CD14-positive monocyte (primary cell): ENCODE measurements around the gene MTMR3. TPM values are rescaled to one million over a fixed set of nuclear protein-coding genes. Genes with fewer than 3 reads are reported as not detected.
A peak's percentile ranks its signal among the peaks of the same experiment; 100 is the strongest.

Source experiments
- DNase-seq, 3 donors: peaks; one replicate each; pipeline ENCODE4 v3.0.0-alpha.2; 2011 to 2022
- H2AFZ ChIP-seq: 2 replicates; pipeline ENCODE4 v1.6.0; 2012; ENCODE audit warnings: mild to moderate bottlenecking, low read depth, low read length, inconsistent platforms; ENCODE audit not compliant: insufficient read depth, poor library complexity, severe bottlenecking
- H3K27ac ChIP-seq, 2 donors: 1 replicate in 1 of 2; 2 replicates in 1 of 2; pipeline ENCODE4 v1.5.1; 2012 to 2013; ENCODE audit warnings: low read length in 2 of 2, control low read depth in 1 of 2, inconsistent platforms in 1 of 2, low read depth in 1 of 2, mild to moderate bottlenecking in 1 of 2
- H3K27me3 ChIP-seq, 2 donors: one replicate each; pipeline versions ENCODE4 v1.6.0 to v1.6.1; 2011 to 2013; ENCODE audit warnings: low read length in 2 of 2; ENCODE audit not compliant: control insufficient read depth in 2 of 2, insufficient read depth in 2 of 2
- H3K36me3 ChIP-seq, 2 donors: replicated peaks in 1 of 2; 1 replicate in 1 of 2; 2 replicates in 1 of 2; pipeline versions ENCODE4 v1.5.1 to v1.6.1; 2012 to 2013; ENCODE audit warnings: low read length in 2 of 2, control low read depth in 1 of 2, inconsistent platforms in 1 of 2, mild to moderate bottlenecking in 1 of 2; ENCODE audit not compliant: insufficient read depth in 2 of 2, control insufficient read depth in 1 of 2
- H3K4me1 ChIP-seq, 2 donors: 1 replicate in 1 of 2; 2 replicates in 1 of 2; pipeline versions ENCODE4 v1.5.1 to v1.6.1; 2012 to 2013; ENCODE audit warnings: low read length in 2 of 2, control low read depth in 1 of 2, inconsistent platforms in 1 of 2, mild to moderate bottlenecking in 1 of 2, moderate library complexity in 1 of 2; ENCODE audit not compliant: insufficient read depth in 2 of 2, control insufficient read depth in 1 of 2
- H3K4me2 ChIP-seq: replicated peaks from 2 replicates; pipeline ENCODE3; 2012; ENCODE audit warnings: low read length, moderate library complexity, mild to moderate bottlenecking; ENCODE audit not compliant: poor library complexity, severe bottlenecking; ENCODE audit errors: extremely low read depth
- H3K4me3 ChIP-seq, 3 experiments: fragments of 200-600 bp in 1 of 3; sonication (generic) in 1 of 3; replicated peaks in 1 of 3; 1 replicate in 2 of 3; 2 replicates in 1 of 3; pipeline ENCODE4 v1.5.1; 2011 to 2013; ENCODE audit warnings: low read length in 3 of 3, mild to moderate bottlenecking in 3 of 3, control low read depth in 2 of 3, low read depth in 2 of 3, inconsistent platforms in 1 of 3, moderate library complexity in 1 of 3
- H3K79me2 ChIP-seq: 2 replicates; pipeline ENCODE4 v1.6.0; 2012; ENCODE audit warnings: mild to moderate bottlenecking, control low read depth, inconsistent platforms, low read length, moderate library complexity; ENCODE audit not compliant: insufficient read depth
- H3K9ac ChIP-seq: 2 replicates; pipeline ENCODE4 v1.6.0; 2017; ENCODE audit warnings: low read length, mild to moderate bottlenecking; ENCODE audit not compliant: insufficient read depth, poor library complexity, severe bottlenecking
- H3K9me3 ChIP-seq, 2 donors: replicated peaks in 1 of 2; 1 replicate in 1 of 2; 2 replicates in 1 of 2; pipeline versions ENCODE4 v1.5.1 to v1.6.1; 2012 to 2013; ENCODE audit warnings: low read length in 2 of 2, control low read depth in 1 of 2; ENCODE audit not compliant: control insufficient read depth in 1 of 2, insufficient read depth in 1 of 2
- H4K20me1 ChIP-seq: 2 replicates; pipeline ENCODE4 v1.6.0; 2012; ENCODE audit warnings: mild to moderate bottlenecking, low read length, control low read depth, moderate library complexity; ENCODE audit not compliant: insufficient read depth
- H3K27ac Mint-ChIP-seq, 7 donors: one replicate each; pipeline ENCODE4 v1.8.0; 2020; ENCODE audit warnings: mild to moderate bottlenecking in 7 of 7, mixed read lengths in 7 of 7, moderate library complexity in 6 of 7, inconsistent platforms in 2 of 7
- H3K27me3 Mint-ChIP-seq, 3 donors: one replicate each; pipeline ENCODE4 v1.8.0; 2021 to 2022; ENCODE audit warnings: low read depth in 3 of 3, mild to moderate bottlenecking in 3 of 3, mixed read lengths in 3 of 3, moderate library complexity in 3 of 3, inconsistent platforms in 1 of 3
- H3K36me3 Mint-ChIP-seq, 2 donors: one replicate each; pipeline ENCODE4 v1.8.0; 2020; ENCODE audit warnings: mixed read lengths in 2 of 2, inconsistent platforms in 1 of 2, mild to moderate bottlenecking in 1 of 2
- H3K4me1 Mint-ChIP-seq: one replicate; pipeline ENCODE4 v1.8.0; 2020; ENCODE audit warnings: mild to moderate bottlenecking, mixed read lengths
- H3K4me3 Mint-ChIP-seq, 2 donors: one replicate each; pipeline ENCODE4 v1.8.0; 2020; ENCODE audit warnings: mild to moderate bottlenecking in 2 of 2, mixed read lengths in 2 of 2, moderate library complexity in 1 of 2
- H3K9me3 Mint-ChIP-seq, 7 donors: one replicate each; pipeline ENCODE4 v1.8.0; 2020 to 2022; ENCODE audit warnings: mixed read lengths in 7 of 7, mild to moderate bottlenecking in 6 of 7, moderate library complexity in 6 of 7, inconsistent platforms in 2 of 7
- CTCF ChIP-seq: fragments of 200-600 bp; IDR thresholded peaks from one replicate; pipeline ENCODE4 v1.8.0; 2022; ENCODE audit warnings: antibody characterized with exemption, mild to moderate bottlenecking
- WGBS: methylation state at CpG from one replicate; pipeline ENCODE4 v1.1.5; 2013; ENCODE audit warnings: missing lambda C conversion rate; ENCODE audit not compliant: insufficient coverage; 5-methylcytosine and 5-hydroxymethylcytosine counted together
- intact Hi-C, 2 donors: fragments of 100-400 bp; cut with micrococcal nuclease; formaldehyde crosslinking; loops; one replicate each; pipeline versions ENCODE4 v1.15.0 to v1.15.1; 2023
- polyA plus RNA-seq, 3 donors: library from polyadenylated mRNA; depleted of rRNA in 1 of 3; unstranded in 2 of 3; stranded (reverse) in 1 of 3; fragments of 300-500 nt in 2 of 3; fragments of >200 nt in 1 of 3; fragmentation: Illumina TruSeq in 2 of 3; gene quantifications; 1 replicate in 2 of 3; 2 replicates in 1 of 3; pipeline ENCODE4 v1.2.3, GENCODE V29; 2012 to 2021

Gene MTMR3
- polyA plus RNA-seq, 3 donors: 23.4 to 86.1 (median 30.2) TPM

- Mint-ChIP-seq H3K9me3 (no peaks in the 10 kb centered on the region), H3K4me1 (peaks cover 5% of the 10 kb centered on the region), H3K27ac (peak overlapping the region in 1 of 7 donors; percentile 32), H3K36me3 (peaks cover 88 to 98% of the 10 kb centered on the region in 2 donors), H3K27me3 (no peaks in the 10 kb centered on the region), H3K4me3 (no peak overlapping the region)
- H3K27me3 ChIP-seq: no peaks in the 10 kb centered on the region
- no peaks in the 10 kb centered on the region for H3K9me3 ChIP-seq
- no peak overlapping the region for H3K4me3 ChIP-seq
- no peak overlapping the region for H3K9ac ChIP-seq
- peaks cover 93 to 100% of the 10 kb centered on the region in 2 donors for H3K36me3 ChIP-seq
- no peak overlapping the region for H3K4me2 ChIP-seq
- no peaks in the 10 kb centered on the region for H3K4me1 ChIP-seq
- intact Hi-C loops: loop anchor here (10.0 kb wide), 2 partner anchors 245 to 375 kb away; partner anchors contain the start of genes UQCR10 (in 1 of the 2) and ZMAT5 (in 1 of the 2)
- no peak overlapping the region for H2AFZ ChIP-seq
- no peak for TF ChIP-seq CTCF
- H3K79me2 ChIP-seq: peaks cover 3% of the 10 kb centered on the region
- H3K27ac ChIP-seq: no peak overlapping the region
- DNase-seq: no peak
- peaks cover 96% of the 10 kb centered on the region for H4K20me1 ChIP-seq
Observed at GRCh38 chr22:30009478-30009877, 126.5 kb downstream of the MTMR3 start.

DNA sequence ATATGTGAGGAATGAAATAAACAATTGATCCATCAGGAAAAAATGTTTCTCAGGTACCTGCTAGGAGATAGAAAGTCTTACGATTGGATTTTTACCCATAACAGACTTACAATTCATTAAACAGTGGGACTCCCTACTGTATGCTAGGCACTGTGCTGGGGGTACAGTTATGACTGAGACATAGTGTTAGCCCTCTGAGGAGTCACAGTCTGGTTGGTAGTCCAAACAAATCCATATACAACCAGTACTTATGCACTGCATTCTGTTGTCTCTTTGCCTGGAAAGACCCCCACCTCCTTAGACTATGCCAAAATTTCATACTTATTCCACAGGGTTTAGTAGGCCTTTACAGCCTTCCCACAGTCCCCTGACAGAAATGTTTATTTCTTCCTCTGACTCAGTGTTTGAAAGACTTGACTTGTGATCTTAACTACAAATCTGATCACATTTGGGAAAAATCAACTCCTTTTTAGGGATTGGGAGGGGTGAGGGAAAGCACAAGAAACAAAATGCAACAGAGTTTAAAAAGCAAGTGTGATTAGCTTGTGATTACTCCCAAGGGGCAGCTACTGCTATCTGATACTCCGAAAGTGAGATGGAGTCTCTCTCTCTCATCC lies 127.9 kb downstream of the MTMR3 start:
- TF ChIP-seq CTCF: no peak
- Histone ChIP-seq H3K27me3 (no peaks in the 10 kb centered on the region), H3K4me1 (no peaks in the 10 kb centered on the region), H4K20me1 (peaks cover 96% of the 10 kb centered on the region), H3K4me2 (no peak overlapping the region), H3K79me2 (peaks cover 3% of the 10 kb centered on the region), H3K9me3 (no peaks in the 10 kb centered on the region), H2AFZ (no peak overlapping the region), H3K9ac (no peak overlapping the region), H3K36me3 (peaks cover 91 to 100% of the 10 kb centered on the region in 2 donors), H3K27ac (no peak overlapping the region), H3K4me3 (no peak overlapping the region)
- DNase-seq: no peak
- Mint-ChIP-seq H3K4me1 (peaks cover 5% of the 10 kb centered on the region), H3K36me3 (peaks cover 91 to 100% of the 10 kb centered on the region in 2 donors), H3K4me3 (no peak overlapping the region), H3K27me3 (peaks cover 0 to 2% (median 0%) of the 10 kb centered on the region in 3 donors), H3K9me3 (no peaks in the 10 kb centered on the region), H3K27ac (no peak overlapping the region)
- intact Hi-C loops: no loop called here
- no CpG with 5 or more reads among the region's 2 CpGs for WGBS
